ENCODE data around the gene SDK1.
"Not testable (repeated sequence)": the region's sequence is repeated elsewhere in the genome, so short reads cannot be mapped to it uniquely, and the experiment has no call there.

SDK1 gene

GRCh38 chr7:4244041-4244440, 943.0 kb downstream of the SDK1 start:
- DNase-seq (ENCODE audit: low spot score in 2 of 2) (no peak), ATAC-seq (no peak)
- Mint-ChIP-seq H3K9me3 (peaks cover 10% of the 10 kb centered on the region), H3K36me3 (no peaks in the 10 kb centered on the region), H3K4me1 (no peaks in the 10 kb centered on the region), H3K27ac (no peak overlapping the region), H3K4me3 (no peak overlapping the region)

- DNase-seq (ENCODE audit: low spot score in 2 of 2) (no peak), ATAC-seq (no peak)
- H3K4me3 Mint-ChIP-seq = no peak overlapping the region
- no peaks in the 10 kb centered on the region for H3K4me1 Mint-ChIP-seq
- no peak overlapping the region for H3K27ac Mint-ChIP-seq
- H3K9me3 Mint-ChIP-seq = peaks cover 10% of the 10 kb centered on the region
- H3K36me3 Mint-ChIP-seq = no peaks in the 10 kb centered on the region
Observed at GRCh38 chr7:4244635-4245034, 943.6 kb downstream of the SDK1 start.

- DNase-seq (ENCODE audit: low spot score in 2 of 2) (no peak), ATAC-seq (no peak)
- Mint-ChIP-seq H3K27ac (no peak overlapping the region), H3K9me3 (peaks cover 13% of the 10 kb centered on the region), H3K4me1 (no peaks in the 10 kb centered on the region), H3K36me3 (no peaks in the 10 kb centered on the region), H3K4me3 (no peak overlapping the region)
Observed at GRCh38 chr7:4245135-4245865, 944.2 kb downstream of the SDK1 start.

GRCh38 chr7:4245866-4246470, 944.9 kb downstream of the SDK1 start:
- Mint-ChIP-seq H3K4me3 (no peak overlapping the region), H3K36me3 (no peaks in the 10 kb centered on the region), H3K9me3 (peaks cover 16% of the 10 kb centered on the region), H3K27ac (no peak overlapping the region), H3K4me1 (no peaks in the 10 kb centered on the region)
- DNase-seq (ENCODE audit: low spot score in 2 of 2) (no peak), ATAC-seq (no peak)

- H3K4me3 Mint-ChIP-seq = no peak overlapping the region
Observed at GRCh38 chr7:4246536-4246935, 945.5 kb downstream of the SDK1 start.

GRCh38 chr7:4247106-4247876, 946.2 kb downstream of the SDK1 start:
- DNase-seq (ENCODE audit: low spot score in 2 of 2) = no peak
- no peak overlapping the region for H3K27ac Mint-ChIP-seq
- no peak for ATAC-seq
- H3K4me3 Mint-ChIP-seq = no peak overlapping the region
- H3K36me3 Mint-ChIP-seq = no peaks in the 10 kb centered on the region
- peaks cover 19% of the 10 kb centered on the region for H3K9me3 Mint-ChIP-seq
- no peaks in the 10 kb centered on the region for H3K4me1 Mint-ChIP-seq

More at GRCh38 chr7:4246536-4246935, 945.5 kb downstream of the SDK1 start:
- Mint-ChIP-seq H3K9me3 (peaks cover 19% of the 10 kb centered on the region), H3K4me1 (no peaks in the 10 kb centered on the region), H3K36me3 (no peaks in the 10 kb centered on the region), H3K27ac (no peak overlapping the region)
- ATAC-seq (no peak), DNase-seq (ENCODE audit: low spot score in 2 of 2) (no peak)

GRCh38 chr7:4248295-4248694, 947.2 kb downstream of the SDK1 start:
- ATAC-seq (no peak), DNase-seq (ENCODE audit: low spot score in 2 of 2) (no peak)
- no peak overlapping the region for H3K4me3 Mint-ChIP-seq
- no peaks in the 10 kb centered on the region for H3K4me1 Mint-ChIP-seq
- no peaks in the 10 kb centered on the region for H3K36me3 Mint-ChIP-seq
- peaks cover 26% of the 10 kb centered on the region for H3K9me3 Mint-ChIP-seq
- H3K27ac Mint-ChIP-seq = no peak overlapping the region

- no peak for DNase-seq (ENCODE audit: low spot score in 2 of 2)
- Mint-ChIP-seq H3K36me3 (no peaks in the 10 kb centered on the region), H3K27ac (no peak overlapping the region), H3K4me1 (no peaks in the 10 kb centered on the region), H3K4me3 (no peak overlapping the region), H3K9me3 (peaks cover 33% of the 10 kb centered on the region)
- ATAC-seq = no peak
Observed at GRCh38 chr7:4249241-4249640, 948.2 kb downstream of the SDK1 start.

GRCh38 chr7:4255336-4255735, 954.3 kb downstream of the SDK1 start:
- Mint-ChIP-seq H3K36me3 (no peaks in the 10 kb centered on the region), H3K4me3 (no peak overlapping the region), H3K4me1 (no peaks in the 10 kb centered on the region), H3K27ac (no peak overlapping the region), H3K9me3 (peaks cover 24% of the 10 kb centered on the region)
- DNase-seq (ENCODE audit: low spot score in 2 of 2) (no peak), ATAC-seq (no peak)

GRCh38 chr7:4256286-4256685, 955.2 kb downstream of the SDK1 start:
- DNase-seq (ENCODE audit: low spot score in 2 of 2) = no peak
- Mint-ChIP-seq H3K4me3 (no peak overlapping the region), H3K27ac (no peak overlapping the region), H3K36me3 (no peaks in the 10 kb centered on the region), H3K9me3 (peaks cover 18% of the 10 kb centered on the region), H3K4me1 (no peaks in the 10 kb centered on the region)
- no peak for ATAC-seq

- ATAC-seq (no peak), DNase-seq (ENCODE audit: low spot score in 2 of 2) (no peak)
- no peak overlapping the region for H3K4me3 Mint-ChIP-seq
Observed at GRCh38 chr7:4257146-4258111, 956.4 kb downstream of the SDK1 start.

GRCh38 chr7:4260116-4260515, 959.1 kb downstream of the SDK1 start:
- not testable (repeated sequence) for H3K4me3 Mint-ChIP-seq; H3K4me1 Mint-ChIP-seq; ATAC-seq; H3K9me3 Mint-ChIP-seq; H3K36me3 Mint-ChIP-seq; H3K27ac Mint-ChIP-seq; DNase-seq (ENCODE audit: low spot score in 2 of 2)

More at GRCh38 chr7:4257146-4258111, 956.4 kb downstream of the SDK1 start:
- Mint-ChIP-seq H3K36me3 (no peaks in the 10 kb centered on the region), H3K4me1 (no peaks in the 10 kb centered on the region), H3K9me3 (peaks cover 18% of the 10 kb centered on the region), H3K27ac (no peak overlapping the region)

- no peak overlapping the region for H3K4me3 Mint-ChIP-seq
- DNase-seq (ENCODE audit: low spot score in 2 of 2) = no peak
- no peaks in the 10 kb centered on the region for H3K36me3 Mint-ChIP-seq
- no peaks in the 10 kb centered on the region for H3K9me3 Mint-ChIP-seq
- H3K27ac Mint-ChIP-seq = no peak overlapping the region
- no peak for ATAC-seq
- H3K4me1 Mint-ChIP-seq = no peaks in the 10 kb centered on the region
Observed at GRCh38 chr7:4260867-4261600, 960.0 kb downstream of the SDK1 start.

- DNase-seq (ENCODE audit: low spot score in 2 of 2) = no peak
- no peak for ATAC-seq
- no peak overlapping the region for H3K4me3 Mint-ChIP-seq
- H3K9me3 Mint-ChIP-seq = no peaks in the 10 kb centered on the region
- no peak overlapping the region for H3K27ac Mint-ChIP-seq
- H3K4me1 Mint-ChIP-seq = no peaks in the 10 kb centered on the region
- no peaks in the 10 kb centered on the region for H3K36me3 Mint-ChIP-seq
Observed at GRCh38 chr7:4261601-4261960, 960.5 kb downstream of the SDK1 start.

Measured in stimulated activated effector memory CD8-positive, alpha-beta T cell treated with anti-CD3 and anti-CD28 coated beads, Interleukin-12 subunit alpha, Interleukin-12 subunit beta, amount 100 ng/mL, for 72 hours (primary cell).